Prostate gland (tissue), 2 donors: ENCODE data around the gene BNC2.

Experiments
- CTCF ChIP-seq, 4 experiments: fragments of 200-600 bp in 2 of 4; fragments of 450-650 bp in 2 of 4; sonication (generic) in 2 of 4; IDR thresholded peaks; 1 replicate in 3 of 4; 2 replicates in 1 of 4; pipeline ENCODE4 v1.5.1; 2016 to 2019; ENCODE audit warnings: antibody characterized with exemption in 4 of 4, mild to moderate bottlenecking in 2 of 4, moderate library complexity in 2 of 4
- POLR2A ChIP-seq: fragments of 450-650 bp; IDR thresholded peaks from one replicate; pipeline ENCODE4 v1.6.1; 2016; ENCODE audit warnings: antibody characterized with exemption, mild to moderate bottlenecking

- no peak for TF ChIP-seq CTCF (IDR thresholded peaks at IDR 0.05)
- no peak for TF ChIP-seq POLR2A
Measured at GRCh38 chr9:16501141-16501540, 369.3 kb downstream of the BNC2 start.
